ENCODE measurements around the gene SBNO2.

Gene SBNO2, protein sequence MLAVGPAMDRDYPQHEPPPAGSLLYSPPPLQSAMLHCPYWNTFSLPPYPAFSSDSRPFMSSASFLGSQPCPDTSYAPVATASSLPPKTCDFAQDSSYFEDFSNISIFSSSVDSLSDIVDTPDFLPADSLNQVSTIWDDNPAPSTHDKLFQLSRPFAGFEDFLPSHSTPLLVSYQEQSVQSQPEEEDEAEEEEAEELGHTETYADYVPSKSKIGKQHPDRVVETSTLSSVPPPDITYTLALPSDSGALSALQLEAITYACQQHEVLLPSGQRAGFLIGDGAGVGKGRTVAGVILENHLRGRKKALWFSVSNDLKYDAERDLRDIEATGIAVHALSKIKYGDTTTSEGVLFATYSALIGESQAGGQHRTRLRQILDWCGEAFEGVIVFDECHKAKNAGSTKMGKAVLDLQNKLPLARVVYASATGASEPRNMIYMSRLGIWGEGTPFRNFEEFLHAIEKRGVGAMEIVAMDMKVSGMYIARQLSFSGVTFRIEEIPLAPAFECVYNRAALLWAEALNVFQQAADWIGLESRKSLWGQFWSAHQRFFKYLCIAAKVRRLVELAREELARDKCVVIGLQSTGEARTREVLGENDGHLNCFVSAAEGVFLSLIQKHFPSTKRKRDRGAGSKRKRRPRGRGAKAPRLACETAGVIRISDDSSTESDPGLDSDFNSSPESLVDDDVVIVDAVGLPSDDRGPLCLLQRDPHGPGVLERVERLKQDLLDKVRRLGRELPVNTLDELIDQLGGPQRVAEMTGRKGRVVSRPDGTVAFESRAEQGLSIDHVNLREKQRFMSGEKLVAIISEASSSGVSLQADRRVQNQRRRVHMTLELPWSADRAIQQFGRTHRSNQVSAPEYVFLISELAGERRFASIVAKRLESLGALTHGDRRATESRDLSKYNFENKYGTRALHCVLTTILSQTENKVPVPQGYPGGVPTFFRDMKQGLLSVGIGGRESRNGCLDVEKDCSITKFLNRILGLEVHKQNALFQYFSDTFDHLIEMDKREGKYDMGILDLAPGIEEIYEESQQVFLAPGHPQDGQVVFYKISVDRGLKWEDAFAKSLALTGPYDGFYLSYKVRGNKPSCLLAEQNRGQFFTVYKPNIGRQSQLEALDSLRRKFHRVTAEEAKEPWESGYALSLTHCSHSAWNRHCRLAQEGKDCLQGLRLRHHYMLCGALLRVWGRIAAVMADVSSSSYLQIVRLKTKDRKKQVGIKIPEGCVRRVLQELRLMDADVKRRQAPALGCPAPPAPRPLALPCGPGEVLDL (N-terminal part only)

DNA sequence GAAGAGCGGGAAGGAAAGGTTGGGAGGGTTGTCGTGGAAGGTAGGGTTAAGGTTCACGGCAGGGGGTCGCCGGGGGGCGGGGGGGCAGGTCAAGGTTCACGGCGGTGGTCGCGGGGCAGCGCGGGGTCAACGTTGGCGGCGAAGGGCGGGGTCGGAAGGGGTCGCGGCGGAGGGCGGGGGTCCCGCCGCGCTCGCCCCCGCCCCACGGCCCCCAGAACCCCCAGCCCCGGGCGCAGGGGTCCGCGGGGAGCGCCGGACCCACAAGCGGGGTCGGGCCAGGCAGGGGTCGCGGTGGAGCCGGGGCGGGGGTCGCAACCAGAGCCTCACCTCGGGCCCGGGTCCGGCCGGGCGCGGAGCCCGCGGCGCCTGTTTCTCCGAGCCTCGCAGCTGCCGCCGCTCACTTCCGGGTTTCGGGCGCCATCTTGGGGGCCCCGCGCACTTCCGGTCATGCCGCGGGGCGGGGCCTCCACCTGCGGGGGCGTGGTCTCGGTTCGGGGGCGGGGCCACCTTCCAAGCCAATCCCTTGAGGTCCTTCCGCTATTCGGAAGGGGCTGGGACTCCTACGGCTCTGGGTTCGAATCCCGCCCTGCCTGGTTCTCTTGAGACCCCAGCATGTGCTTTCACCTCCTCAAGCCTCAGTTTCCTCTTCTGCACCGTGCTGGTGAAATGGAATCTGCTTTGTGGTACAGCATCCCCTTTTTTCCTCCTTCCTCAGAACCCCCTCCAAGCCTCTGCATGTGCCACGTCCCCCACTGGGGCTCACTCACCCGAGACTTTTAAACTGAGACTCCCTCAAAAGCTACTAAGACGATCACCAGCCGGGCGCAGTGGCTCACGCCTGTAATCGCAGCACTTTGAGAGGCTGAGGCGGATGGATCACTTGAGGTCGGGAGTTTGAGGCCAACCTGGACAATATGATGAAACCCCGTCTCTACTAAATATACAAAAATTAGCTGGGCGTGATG, at the start of gene SBNO2:
Gene SBNO2 (minus strand): TSS at position 424 of the 965 bp plus-strand sequence. CDS start 19,992 bp downstream, outside the sequence.
- peak; percentile 63 for DNase-seq (ENCODE audit: low spot score)

DNA sequence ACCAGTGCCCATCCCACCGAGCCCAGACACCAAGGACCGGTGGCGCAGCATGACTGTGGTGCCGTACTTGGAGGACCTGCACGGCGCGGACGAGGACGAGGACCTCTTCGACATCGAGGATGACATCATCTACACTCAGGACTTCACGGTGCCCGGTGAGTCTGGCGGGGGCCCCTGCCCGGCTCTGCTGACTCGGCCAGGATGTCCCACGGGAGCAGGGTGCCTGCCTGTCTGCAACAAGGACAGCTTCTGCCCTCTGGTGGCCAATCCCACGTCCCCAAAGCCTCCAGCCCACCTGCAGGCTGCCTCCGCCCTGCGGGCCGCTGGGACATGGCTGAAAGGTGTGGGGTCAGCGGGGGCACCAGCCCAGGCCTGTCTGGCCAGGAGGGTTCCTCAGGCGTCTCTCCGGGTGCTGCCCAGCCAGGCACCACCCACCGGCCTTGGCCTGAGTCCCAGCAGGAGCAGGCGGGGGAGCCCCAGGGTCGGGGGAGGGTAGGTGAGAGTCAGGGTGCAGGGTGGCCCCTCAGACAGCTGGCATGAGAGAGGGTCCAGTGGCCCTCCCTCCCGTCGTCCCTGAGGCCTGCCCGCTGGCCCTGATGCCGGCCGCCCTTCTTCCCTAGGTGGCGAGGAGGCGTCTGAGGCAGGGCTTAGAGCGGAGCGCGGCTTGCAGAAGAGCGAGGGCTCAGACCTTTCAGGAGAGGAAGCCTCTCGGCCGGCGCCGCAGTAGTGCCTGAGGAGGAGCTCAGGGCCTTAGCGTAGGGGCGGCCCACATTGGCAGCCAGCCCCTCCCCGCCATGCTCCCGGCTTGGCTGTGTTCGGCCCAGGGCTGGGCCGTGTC, 49.2 kb upstream of the SBNO2 start:
- no peak for DNase-seq (ENCODE audit: low spot score)

DNA sequence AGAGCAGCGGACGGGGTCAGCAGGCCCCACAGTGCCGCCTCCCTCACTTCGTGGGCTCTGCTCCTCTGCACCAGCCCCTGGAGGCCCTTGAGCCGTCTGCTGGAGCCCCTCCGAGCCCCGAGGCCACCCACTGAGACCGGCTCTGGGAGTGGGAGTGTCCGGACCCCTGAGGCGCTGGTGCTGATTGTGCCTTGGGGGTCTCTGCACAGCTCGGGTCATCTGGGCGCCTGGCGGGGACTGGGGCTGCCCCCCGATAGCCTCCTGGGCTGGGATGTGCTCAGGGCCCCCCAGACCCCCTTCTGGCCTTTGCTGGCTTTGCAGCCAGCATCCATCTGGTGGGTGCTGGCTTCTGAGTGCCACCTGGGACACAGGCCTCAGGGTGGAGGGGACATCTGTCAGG, 48.3 kb upstream of the SBNO2 start:
- no peak for DNase-seq (ENCODE audit: low spot score)

DNA sequence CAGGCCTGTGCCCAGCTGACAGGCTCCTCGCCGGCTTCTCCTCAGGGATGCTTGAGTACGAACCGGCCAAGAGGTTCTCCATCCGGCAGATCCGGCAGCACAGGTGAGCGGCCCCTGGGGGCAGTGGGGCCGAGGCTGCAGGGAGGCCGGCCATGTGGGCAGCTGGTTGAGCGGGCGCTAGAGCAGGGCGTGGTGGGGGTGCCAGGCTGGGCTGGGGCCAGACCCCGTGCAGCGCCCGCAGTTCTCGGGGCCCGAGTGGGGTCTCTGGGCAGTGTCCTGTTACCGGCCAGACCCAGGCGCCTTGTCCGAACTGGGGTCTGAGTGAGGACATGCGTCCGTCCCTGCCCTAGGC, 47.8 kb upstream of the SBNO2 start:
- DNase-seq (ENCODE audit: low spot score), result no peak

DNA sequence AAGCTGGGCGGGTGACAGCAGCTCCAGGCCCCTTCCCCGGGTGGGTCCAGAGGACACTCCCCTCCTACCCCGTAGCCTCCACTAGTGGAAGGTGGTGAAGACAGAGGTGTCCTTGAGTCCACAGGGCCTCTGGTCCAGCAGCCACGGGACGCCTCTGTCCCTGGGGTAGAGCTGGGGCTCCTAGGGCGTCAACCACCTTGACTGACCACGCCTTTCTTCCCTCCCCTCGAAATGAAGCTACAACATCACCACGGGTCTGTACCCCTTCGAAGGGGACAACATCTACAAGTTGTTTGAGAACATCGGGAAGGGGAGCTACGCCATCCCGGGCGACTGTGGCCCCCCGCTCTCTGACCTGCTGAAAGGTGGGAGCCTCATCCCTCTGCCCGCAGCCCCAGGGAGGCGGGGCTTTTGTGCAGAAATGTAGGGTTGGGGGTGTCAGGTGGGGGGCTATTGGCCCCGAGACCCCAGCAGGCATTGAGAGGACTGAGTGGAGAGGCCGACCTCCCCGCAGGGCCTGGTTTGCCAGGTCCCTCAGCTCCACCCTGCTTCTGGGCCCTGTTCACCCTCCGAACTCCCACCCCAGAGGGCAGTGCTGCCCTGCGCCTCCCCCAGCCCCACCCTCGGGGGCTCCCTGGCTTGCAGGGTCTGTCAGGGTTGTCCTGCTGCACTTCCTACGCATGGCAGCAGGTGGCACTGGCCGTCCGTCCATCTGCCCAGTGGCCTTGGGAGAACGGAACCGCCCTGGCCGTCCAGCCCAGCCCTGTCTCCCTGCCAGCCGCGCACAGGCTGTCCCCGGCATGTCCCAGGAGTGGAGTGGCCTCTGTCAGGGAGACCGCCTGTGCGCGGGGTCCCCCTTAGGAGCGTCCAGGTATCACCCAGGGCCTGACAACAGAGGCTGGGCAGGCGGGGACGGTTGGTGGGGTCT, 47.2 kb upstream of the SBNO2 start:
- DNase-seq (ENCODE audit: low spot score), result no peak

DNA sequence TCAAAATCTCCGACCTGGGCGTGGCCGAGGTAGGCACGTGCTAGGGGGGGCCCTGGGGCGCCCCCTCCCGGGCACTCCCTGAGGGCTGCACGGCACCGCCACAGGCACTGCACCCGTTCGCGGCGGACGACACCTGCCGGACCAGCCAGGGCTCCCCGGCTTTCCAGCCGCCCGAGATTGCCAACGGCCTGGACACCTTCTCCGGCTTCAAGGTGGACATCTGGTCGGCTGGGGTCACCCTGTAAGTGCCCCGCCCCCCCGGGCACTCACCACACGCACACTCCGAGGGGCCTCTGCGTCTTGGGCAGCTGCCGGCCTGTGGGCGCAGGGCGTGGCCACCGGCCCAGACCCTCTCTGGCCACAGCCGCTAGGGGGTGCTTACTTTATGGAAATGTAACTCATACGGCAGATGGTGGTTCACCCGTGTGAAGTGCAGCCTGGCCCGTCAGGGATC, 46.4 kb upstream of the SBNO2 start:
- DNase-seq (ENCODE audit: low spot score), result no peak

DNA sequence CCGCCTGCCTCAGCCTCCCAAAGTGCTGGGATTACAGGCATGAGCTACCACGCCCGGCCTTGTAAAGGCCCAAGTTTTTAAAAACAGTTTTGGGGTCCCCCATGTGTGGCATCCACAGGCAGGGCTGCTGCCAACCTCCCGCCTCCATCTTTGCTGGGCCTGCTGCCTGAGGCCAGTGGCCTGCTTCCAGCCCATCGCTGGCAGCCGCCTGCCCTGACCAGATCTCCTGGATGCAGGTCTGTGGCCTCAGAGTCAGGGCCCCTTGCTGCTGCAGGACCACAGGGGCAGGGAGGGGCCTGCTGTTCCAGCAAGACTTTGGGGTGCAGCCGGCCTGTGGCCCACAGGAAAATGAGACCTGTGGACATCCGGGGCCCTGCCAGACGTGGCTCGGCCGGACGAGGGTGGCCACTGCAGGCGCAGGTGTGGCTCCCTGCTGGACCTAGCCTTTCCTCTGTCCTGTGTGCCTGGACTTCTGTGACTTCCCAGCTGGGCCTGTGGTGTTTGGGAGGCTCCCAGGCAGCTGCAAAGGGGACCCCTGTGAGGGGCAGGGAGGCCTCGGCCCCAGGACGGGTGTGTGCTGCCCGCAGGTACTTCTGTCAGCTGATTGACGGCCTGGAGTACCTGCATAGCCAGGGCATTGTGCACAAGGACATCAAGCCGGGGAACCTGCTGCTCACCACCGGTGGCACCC, 45.9 kb upstream of the SBNO2 start:
- no peak for DNase-seq (ENCODE audit: low spot score)

DNA sequence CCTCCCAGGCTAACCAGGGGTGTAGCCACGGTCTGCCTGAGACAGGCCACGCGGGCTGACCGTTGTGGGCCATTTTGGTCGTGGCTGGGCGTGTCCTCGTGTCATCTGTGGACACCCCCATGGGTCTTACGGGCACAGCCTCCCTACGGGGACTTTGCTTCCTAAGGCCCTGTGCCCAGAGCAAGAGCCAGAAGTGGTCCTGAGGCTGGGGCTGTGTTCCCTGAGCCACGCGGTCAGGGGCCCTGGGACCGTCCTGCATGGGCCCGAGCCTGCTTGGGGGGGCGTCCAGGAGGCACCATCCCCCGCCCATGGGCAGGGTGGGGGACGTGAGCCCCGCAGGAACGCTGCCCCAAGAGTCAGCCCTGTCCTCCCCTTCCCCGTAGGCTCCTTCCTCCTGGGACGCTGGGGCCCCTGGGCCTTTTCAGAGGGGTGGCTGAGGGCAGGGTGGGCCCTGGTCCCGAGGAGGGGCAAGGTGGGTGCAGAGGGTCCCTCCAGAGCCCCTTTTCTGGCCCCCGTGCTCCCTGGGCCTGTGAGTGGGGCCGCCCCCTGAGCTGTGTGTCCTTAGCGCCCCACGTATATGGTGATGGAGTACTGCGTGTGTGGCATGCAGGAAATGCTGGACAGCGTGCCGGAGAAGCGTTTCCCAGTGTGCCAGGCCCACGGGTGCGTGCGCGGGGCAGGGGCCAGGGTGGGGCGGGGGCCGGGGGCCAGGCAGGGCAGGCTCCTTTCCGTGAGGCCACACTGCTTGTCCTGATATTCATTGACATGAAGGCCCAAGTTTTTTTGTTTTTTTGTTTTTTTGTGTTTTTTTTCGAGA, 44.9 kb upstream of the SBNO2 start:
- DNase-seq (ENCODE audit: low spot score), result no peak

DNA sequence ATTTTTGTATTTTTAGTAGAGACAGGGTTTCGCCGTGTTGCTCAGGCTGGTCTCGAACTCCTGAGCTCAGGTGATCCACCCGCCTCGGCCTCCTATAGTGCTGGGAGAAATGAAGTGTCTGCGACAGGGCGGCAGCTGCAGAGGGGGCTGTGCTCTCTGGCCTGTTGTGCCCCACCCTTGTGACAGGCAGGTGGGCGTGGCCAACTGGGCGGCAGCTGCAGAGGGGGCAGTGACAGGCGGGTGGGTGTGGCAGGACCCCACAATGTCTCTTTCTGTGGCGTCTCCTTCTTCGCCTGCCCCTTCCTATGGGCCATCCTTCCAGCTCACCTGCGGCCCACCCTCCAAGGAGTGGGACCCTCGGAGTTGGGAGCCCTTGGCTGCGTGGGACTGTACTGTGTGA, 43.3 kb upstream of the SBNO2 start:
- no peak for DNase-seq (ENCODE audit: low spot score)

DNA sequence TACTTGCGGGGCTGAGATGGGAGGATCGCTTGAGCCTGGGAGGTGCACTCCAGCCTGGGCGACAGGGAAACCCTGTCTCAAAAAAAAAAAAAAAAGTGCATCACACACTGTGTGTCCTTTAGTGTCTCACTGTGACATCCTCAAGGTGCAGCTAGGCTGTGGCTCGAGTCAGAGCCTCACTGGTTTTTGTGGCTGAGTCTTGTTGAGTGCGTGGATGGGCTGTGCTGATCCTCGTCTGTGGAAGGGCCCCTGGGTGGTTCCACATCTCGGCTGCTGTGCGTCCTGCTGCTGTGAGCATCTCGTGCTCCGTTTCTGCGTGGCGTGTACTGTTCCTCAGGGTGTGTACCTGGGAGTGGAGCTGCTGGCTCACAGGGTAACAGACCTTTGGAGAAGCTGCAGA, 42.7 kb upstream of the SBNO2 start:
- DNase-seq (ENCODE audit: low spot score), result no peak

DNA sequence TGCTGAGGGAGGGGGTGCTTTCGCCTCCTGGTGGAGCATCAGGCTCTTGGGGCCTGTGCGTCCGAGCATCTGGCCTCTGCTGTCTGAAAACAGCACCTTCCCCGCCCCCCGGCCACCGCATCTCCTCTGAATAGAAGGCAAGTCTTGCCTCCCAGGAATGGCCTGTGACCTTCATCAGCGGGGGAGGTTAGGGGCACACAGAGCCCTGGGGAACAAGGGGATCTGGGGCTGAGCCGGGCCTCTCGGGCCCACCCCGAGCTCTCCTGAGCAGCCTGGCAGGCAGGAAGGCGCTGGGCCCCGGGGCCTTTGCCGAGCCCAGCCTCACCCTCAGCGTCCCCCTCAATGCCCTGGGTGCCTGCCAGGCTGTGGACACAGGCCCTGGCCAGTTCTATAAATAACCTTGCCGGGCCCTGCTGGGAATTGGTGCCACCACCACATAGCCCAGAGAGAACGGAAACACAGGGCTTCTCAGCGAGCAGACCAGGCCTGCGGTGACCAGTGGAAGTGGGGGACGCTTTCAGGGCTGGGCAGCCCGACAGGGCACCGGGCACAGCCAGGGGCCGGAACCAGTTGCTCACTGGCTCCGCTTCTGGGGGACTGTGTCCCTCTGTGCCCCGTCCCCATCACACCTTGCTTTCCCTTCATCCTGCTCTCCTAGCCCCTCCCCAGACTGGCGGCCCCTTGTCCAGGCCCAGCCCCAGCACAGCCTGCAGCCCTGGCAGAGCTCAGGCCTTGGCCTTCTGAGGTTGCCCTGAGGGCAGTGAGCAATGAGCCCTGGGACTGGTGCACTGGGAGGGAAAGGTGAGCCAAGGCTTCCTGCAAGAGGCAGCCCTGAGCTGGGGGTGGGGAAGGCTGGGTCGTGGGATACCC, 41.0 kb upstream of the SBNO2 start:
- no peak for DNase-seq (ENCODE audit: low spot score)

DNA sequence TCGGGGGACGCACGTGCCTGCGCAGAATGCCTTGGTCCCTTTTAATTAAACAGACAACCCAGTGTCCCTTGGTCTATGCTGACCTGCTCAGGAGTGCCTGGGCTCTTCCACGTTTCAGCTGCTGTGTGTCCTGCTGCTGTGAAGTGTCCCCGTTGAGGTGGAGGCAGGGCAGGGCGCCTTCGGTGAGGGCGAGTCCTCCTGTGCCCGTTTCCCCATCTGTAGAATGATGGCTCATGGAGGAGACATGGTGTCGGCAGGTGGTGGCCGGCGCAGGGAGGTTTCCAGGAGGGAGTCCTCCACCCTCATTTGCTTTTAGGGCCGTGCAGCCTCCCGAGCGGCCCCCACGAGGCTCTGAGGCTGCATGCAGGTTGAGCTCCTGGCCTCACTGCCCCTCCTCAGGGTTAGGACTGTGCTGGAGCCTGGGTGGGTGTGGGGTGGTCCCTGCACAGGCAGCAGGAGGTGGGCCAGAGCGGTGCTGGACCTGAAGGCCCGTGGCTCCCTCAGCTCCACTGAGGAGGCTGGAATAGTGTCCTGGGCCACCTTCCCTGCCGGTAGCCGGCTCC, 40.3 kb upstream of the SBNO2 start:
- DNase-seq (ENCODE audit: low spot score), result no peak

DNA sequence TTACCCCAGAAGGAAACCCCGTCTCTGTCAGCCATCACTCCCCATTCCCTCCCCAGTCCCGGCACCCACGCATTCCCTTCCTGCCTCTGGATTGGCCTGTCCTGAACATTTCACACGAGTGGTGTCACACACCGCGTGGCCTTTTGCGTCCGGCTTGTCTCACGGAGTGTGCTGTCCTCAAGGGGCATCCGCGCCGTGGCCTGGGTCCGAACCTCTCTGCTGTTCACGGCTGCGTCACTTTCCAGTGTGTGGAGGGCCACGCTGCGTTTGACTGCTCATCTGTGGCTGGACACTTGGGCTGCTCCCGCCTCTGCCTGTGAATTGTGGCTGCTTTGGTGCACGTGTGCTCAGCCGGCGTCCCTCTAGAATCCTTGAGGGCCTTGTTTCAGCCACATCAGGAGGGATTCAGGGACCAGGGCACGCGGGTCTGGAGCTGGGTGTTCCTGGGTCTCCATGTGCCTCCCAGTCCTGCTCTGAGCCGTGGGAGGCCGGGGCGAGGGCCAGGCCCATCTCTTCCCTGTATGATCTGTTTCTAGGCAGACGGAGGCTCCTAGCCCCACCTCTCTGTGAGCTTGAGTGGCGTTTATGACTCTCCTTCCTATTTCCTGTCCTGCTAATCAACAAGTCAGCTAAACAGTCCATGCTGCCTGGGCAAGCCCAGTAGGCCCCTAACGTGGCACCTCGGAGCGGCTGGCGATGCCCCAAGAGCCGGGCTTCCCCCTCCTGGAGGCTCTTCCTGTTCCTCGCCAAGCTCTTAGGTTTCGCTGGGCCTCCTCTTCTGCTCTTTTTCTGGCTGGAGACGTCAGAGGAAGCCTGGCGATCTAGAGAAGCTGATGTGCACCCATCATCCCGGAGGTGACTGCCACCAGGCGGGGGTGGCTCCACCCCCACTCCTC, 39.6 kb upstream of the SBNO2 start:
- DNase-seq (ENCODE audit: low spot score), result no peak

DNA sequence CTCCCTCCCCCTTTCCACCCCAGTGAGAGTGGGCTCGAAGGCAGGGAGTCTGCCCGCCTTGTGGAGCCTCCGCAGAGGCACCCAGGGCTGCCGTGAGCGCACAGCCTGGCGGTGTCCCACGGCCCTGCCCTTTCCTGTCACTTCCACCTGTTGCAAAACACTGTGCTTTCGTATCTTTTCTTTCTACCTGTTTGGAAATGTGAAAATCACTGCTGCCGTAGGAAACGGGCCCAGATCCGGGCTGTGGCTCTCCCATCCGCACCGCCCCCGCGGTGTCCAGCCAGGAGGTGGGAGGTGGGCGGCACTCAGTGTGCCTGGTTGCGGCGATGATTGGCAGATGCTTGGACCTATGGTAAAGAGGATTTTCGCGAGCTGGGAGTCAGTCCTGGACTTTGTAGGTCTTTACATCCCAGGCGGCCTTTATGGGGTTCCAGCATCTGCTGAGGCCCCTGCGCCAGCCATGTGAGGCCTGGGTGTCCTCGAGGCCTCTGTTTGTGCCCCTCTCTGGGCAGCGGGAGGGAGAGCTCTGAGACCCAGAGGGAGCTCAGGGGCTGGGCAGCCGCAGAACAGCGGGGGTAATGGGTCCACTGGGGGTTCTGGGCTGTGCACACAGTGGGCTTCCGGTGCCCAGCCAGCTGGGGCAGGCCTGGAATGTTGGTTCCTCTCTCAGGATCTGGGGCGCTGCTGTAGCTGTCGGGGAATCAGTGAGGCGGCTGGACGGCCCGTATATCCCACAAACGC, 37.6 kb upstream of the SBNO2 start:
- no peak for DNase-seq (ENCODE audit: low spot score)

DNA sequence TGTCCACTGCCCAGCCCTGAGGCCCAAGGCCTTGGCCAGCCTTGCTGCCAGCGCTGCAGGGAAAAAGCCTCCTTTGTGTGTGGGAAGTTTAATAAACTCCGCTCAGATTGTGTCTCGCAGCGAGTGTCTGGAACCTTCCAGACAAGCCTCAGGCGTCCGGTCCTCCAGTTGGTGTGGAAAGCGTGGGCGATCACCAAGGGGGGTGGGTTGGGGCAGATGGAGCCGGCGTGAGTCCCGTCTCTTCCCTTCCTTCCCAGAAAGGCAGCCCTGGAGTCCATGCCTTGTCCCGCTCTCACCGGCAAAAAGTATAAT, 36.1 kb upstream of the SBNO2 start:
- no peak for DNase-seq (ENCODE audit: low spot score)
